ENCODE measurements around the gene LEFTY1. TPM values are rescaled to one million over a fixed set of nuclear protein-coding genes. Genes with fewer than 3 reads are reported as not detected.
A peak's percentile ranks its signal among the peaks of the same experiment; 100 is the strongest.

LEFTY1 gene
- total and polyA plus RNA-seq, 2 of the 13 experiments (the other 11 are each of a cell fraction or from before 2014, with no cell fraction given), result 0.29 to 0.79 TPM

GRCh38 chr1:225937048-225937968 lies 48.4 kb upstream of the LEFTY1 start (continued):
- no peak for TF ChIP-seq PATZ1 (CRISPR knock-in tag; IDR thresholded peaks at IDR 0.05)
- no peak for TF ChIP-seq PHF8 (CRISPR knock-in tag; IDR thresholded peaks at IDR 0.05)
- no peak for TF ChIP-seq SNAPC4 (CRISPR knock-in tag; IDR thresholded peaks at IDR 0.05)
- TF ChIP-seq RBFOX2 (IDR thresholded peaks at IDR 0.05; ENCODE audit: low read depth, low read length), result no peak
- no peak for TF ChIP-seq THRA (CRISPR knock-in tag; IDR thresholded peaks at IDR 0.05; ENCODE audit: borderline replicate concordance)
- TF ChIP-seq NR2F6 (IDR thresholded peaks at IDR 0.05), result peak; percentile 14; the same call in 1 of the 2 replicates
- TF ChIP-seq NR2F6 (CRISPR knock-in tag; IDR thresholded peaks at IDR 0.05), result peak; percentile 49; the same call in 1 of the 2 replicates
